HT-29 (cell line): ENCODE measurements around the gene AIP. TPM values are rescaled to one million over a fixed set of nuclear protein-coding genes. Genes with fewer than 3 reads are reported as not detected.
A peak's percentile ranks its signal among the peaks of the same experiment; 100 is the strongest.

Experiments
- DNase-seq: peaks from one replicate; pipeline ENCODE4 v3.0.0-alpha.2; 2015; ENCODE audit warnings: low spot score
- total RNA-seq: library from RNA; depleted of rRNA; stranded (reverse); fragments of >200 nt; shearing (Covaris generic); gene quantifications from 2 replicates; pipeline ENCODE4 v1.2.3, GENCODE V29; 2014; rRNA removed

The AIP gene
- 149 and 151 TPM in 2 replicates for total RNA-seq

DNA sequence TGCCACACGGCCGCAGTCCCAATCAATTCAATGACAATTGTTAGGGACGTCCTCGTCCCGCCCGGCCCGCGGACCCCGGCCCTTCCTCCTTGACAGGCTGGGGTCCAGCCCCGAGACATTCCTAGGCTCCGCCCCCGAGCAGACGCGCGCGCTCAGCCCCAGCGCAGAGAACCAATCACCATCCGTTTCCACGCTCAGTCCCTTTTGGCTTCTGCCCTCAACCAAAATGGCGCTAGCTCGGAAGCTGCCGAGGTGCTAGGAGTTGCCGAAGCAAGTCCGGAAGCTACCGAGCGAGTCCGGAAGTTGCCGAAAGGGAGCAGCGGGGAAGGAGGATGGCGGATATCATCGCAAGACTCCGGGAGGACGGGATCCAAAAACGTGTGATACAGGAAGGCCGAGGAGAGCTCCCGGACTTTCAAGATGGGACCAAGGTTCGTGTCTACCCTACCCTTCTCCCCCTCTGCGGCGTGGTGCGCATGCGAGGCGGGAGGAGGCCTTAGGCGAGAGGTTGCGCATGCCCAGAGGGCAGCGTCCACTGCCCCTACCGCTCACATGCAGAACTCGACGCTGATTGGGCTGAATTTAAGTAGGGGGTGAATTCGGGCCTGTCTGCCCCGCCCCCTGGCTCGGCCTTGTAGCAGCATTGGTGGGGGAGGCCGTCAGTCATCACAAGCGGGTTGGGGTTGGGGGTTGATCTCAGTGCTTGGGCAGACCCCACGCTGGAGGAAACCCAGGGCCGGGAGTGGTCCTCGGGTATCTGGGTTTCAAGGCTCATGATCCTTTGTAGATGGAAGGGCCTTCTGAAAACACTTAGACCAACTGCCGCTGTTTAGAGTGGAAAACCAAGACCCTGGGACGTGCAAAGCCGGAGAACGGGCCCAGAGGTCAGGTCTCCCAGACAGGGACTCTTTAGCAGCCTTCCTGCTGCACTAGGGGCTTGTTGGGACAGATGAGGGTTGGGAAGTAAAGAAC lies at the start of gene AIP:
Gene AIP, plus strand, starts transcription at position 200 of the 972 bp plus-strand sequence. Its CDS starts 133 bp downstream, at position 333.
- peak; percentile 99 for DNase-seq

DNA sequence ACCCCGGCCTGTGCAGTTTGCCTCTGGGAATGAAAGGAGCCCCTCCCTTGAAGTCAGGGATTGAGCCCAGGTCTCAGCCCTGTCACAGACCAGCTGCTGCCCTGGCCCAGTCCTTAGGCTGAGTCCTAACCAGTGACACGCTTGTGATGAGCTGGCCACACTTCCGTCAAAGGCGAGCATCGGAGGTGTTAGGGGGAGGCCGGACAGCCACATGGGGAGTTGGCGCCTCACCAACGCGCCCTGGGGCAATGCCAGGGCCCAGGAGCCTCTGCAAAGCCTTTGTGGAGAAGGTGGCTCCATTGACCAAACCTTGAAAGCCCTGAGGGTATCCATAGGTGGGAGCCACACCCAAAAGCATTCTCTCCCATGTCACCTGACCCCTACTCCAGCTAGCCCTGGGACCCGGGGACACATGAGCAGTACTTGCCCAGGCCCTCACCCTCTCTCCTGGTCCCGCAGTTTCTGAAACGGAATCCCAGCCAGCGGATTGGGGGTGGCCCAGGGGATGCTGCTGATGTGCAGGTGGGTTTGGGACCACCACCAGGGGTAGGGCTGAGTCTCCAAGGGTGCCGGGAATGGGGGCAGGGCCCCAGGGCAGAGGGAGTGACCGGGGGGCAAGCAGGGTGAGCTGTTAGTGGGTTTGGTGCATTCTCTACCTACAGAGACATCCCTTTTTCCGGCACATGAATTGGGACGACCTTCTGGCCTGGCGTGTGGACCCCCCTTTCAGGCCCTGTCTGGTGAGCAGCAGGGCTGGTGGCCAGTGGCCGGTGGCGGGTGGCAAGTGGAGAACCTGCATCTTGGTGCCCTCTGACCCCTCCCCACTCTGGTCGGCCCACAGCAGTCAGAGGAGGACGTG lies 49.1 kb upstream of the AIP start:
- DNase-seq: no peak

DNA sequence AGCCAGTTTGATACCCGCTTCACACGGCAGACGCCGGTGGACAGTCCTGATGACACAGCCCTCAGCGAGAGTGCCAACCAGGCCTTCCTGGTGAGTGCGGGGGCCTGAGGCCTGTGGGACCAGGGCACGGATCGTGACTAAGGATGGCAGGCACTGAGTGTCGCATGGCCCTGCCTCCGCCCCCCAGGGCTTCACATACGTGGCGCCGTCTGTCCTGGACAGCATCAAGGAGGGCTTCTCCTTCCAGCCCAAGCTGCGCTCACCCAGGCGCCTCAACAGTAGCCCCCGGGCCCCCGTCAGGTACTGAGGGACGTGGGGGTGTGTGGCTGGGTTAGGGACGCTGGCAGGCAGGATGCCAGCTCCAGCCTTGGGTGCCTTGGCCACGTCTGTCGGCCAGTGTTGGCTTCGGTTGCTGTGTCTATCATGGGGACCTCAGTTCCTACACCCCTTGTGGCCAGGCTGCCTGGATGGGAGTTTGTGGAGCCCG lies 48.4 kb upstream of the AIP start:
- DNase-seq: no peak

DNA sequence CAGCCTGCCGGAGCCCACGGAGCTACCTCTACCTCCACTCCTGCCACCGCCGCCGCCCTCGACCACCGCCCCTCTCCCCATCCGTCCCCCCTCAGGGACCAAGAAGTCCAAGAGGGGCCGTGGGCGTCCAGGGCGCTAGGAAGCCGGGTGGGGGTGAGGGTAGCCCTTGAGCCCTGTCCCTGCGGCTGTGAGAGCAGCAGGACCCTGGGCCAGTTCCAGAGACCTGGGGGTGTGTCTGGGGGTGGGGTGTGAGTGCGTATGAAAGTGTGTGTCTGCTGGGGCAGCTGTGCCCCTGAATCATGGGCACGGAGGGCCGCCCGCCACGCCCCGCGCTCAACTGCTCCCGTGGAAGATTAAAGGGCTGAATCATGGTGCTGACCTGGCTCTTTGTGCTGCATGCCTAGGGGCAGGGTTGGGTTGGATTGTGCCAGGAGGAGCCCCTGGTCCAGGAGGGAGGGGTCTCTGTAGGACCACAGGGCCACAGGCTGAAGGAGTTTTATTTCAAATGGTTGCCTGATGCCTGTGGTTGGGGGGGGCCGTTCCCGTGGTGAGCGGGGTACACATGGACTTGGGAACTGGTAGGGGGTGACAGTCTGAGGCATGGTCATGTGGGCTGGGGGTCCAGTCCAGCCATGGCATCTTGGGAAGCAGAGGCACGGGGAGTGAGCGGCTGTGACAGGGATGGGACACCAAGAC lies 47.6 kb upstream of the AIP start:
- DNase-seq: no peak

DNA sequence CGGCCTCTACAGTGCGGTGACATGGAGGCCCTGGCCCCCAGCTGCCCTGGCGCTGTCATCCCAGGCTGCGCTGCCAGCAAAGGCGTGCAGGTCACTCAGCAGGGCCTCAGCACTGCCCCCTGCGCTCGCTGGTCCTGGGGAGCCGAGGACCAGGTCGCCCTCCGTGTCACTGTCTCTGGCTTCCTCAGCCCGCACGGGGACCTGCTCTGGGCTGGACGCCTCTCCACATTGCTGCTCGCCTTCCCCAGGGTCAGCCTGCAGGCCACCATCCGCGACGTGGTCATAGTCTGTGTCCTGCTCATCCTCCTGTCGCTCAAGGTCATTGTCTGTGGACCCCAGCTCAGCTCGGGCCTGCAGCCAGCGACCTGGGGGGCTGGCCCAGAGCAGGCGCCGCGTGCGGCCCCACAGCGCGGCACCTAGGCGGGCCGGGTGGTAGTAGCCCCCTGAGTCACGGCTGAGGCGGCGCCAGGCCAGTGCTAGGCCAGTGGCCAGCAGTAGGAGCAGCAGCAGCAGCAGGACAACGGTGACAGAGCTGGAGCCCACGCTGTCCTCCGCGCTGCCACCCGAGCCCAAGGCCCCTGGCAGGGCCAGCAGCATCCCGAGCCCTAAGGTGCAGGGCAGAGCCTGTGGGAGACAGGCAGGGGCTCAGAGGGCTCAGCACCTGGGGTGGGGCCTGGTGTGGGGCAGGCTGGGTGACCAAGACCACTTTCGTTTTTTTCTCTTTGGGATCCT lies 46.9 kb upstream of the AIP start:
- DNase-seq: no peak

DNA sequence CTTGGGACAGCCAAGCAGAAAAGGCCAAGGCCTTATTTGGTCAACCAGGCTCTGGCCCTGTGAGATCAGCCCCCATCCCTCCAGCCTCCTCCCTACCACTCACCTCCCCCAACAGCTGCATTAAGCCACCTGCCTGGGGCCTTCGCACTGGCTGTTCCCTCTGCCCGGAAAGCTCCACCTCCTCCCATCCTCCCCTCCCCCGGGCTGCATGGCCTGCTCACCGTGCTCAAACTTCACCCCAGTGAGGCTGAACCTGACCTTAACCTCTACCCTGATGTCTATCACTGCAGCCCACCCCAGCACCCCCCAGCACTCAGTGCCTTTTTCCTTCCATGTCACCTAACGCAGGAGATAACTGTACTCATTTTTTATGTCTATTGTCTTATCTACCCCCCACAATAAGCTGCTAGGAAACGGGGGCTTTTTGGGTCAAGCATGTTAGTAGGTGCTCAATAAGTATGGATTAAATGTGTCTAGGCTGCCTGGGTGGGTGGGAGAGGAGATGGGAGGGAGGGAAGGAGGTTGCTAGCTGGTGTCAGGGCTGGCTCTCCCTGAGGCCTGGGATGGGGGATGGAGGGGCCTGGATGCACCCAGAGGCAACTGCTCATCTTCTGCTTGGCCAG lies 46.3 kb upstream of the AIP start:
- DNase-seq: no peak

DNA sequence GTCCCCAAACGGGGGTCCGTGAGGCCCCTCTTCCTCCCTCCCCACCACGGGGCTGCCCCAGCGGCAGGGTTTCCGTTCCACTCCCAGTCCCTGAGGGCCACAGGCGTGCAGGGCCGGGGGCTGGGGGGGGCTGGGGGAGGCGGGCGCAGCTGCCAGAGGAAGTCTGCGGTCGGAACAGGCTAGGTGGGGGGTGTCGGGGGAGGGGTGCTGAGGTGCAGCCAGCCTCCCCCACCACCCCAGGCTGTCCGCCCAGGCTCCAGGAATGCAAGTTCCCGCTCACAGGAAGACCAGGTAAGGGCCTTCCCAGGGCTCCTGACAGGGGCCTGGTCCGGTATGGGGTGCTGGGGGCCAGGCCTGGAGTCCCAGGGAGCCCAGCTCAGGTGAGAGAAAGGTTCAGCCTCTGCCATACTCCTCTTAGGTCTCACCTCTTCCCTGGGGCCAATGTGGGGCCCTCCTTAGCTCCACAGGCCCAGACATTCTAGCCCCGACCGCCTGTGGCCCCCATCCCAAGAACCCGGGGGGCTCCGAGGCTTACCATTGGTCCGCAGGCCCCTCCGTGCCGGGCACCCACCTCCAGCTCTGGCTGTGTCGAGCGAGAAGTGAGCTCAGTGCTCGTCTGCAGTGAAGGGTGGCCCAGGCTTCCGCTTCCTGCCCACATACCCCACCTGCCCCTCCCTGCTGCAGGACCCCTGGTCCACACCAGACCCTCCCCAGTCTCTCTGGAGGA lies 45.6 kb upstream of the AIP start, which contains the start of gene PTPRCAP:
Gene PTPRCAP, minus strand, starts transcription at position 601 of the 727 bp plus-strand sequence. Its CDS starts 63 bp downstream, at position 538.
- DNase-seq: no peak

DNA sequence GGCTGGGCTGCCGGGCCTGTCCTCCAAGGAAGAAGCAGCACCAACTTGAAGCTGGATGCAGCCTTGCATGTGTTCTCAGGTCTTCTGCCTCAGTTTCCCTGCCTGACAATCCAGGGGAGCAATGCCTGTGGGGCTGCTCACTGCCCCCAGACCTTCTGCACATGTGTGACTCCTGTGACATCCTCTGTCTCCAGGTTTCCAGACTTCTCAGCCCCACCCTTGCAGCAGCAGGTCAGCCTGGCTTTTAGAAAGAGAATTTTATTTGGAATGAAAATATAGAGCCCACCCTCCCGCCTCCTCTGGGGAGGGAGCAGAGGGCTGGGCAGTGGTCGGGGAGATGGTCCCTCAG lies 45.0 kb upstream of the AIP start:
- DNase-seq: no peak

DNA sequence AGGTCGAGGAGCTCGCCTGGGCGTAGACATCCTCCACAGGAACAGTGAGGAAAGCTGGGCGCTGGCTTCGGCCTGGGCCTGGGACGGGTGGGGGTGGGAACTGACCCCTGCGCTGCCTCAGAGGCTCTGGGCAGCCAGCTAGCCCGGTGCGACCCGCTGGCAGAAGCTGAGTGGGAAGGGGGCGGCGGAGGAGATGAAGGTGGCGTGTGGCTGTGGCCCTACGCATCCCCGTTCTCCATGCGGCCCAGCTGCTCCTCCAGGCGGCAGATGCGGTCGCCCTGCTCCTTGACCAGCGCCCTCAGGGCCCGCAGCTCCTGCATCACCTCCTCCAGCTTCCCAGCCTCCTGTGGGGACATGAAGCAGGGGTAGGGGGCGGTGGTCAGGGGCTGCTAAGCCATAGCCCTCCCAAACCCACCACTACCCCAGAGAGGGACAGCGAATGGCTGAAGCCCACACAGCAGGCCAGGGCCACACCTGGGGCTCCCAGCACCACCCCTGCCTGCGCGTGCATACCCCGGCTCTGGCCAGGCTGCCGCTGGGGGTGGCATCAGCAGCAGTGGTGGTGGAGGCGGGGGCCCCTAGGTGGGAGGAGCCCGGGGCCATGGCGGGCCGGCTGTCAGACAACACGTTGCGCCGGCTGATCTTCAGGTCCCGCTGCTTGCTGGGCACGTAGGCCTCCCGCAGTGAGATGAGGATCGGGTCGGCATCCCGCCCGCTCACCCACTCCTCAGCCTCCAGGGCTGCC lies 44.5 kb upstream of the AIP start:
- DNase-seq: no peak

DNA sequence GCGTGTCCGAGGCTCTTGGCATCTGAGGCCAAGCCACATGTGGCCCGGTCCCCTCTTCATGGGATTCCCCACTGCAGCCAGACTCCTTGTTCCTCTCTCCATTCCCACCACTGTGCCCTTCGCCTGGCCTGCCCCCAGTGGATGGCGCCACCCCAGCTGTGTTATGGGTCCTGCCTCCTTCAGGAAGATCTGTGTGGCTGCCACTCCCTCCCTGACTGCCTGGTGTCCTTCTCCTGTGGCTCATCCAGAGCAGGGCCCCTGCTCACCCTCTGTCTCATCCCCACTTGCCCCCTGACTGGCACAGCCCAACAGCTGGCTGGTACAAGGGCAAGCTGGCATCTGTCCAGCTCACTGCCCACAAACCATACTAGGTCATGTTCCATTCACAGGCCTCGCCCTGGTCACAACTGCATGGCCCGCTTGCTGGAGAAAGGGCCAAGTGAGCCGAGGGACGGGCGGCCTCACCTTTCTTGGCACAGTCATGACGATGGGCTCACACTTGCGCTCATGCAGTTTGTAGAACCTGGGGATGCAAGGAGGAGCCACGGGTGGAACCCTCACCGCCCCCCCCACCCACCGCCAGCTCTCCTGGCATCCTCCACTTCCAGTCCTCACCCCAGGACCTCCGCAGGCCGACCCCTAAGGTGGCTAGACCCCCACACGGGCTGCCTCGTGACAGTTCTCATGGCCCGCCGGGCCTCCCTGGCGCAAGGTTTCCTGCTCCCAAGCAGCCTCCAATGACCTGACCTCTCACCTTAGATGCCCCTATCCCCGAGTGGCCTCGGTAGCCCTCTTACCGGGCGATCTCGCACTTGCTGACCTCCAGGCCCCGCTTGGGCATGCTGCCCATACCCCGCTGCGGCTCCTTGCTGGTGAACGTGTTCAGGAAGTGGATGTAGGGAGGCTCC lies 43.3 kb upstream of the AIP start:
- peak; percentile 56 for DNase-seq

DNA sequence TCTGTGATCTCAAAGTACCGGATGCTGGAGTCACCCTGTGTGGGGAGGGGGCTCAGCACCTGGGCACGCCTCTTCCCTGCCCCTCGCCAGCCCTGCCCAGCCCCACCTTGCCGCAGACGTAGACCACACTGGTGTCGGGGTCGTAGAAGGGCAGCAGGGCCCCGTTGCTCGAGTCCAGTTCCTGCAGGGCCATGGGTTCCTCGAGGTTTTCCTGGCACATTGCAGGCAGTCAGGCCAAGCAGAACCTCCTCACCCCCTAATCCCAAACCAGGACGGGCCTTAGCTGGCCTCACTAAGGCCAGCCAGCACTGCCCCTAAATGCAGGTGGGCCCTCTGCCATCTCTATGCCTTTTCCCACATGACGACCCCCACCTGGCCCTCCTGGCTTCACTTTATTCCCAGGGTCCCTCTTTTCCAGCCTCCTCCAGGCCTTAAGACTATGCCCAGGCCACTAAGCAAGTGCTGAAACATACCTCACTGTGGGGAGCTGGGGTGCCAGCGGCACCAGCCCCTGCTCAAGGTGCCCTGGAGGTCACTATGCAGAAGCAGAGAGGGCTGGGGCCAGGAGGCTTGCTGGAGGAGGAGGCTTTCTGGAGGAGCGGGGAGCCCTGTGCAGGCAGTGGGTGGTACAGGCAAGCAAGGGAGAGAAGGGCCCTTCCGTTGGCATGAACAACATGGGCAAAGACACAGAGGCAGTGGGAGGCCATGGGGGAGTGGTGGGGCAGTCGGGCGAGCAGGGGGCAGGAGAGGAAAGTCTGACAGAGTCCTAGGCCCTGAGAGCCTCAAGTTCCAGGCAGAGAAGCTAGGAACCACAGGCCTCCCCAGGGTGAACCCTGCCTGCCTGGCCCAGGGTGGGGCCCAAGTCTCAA lies 42.4 kb upstream of the AIP start:
- no peak for DNase-seq

DNA sequence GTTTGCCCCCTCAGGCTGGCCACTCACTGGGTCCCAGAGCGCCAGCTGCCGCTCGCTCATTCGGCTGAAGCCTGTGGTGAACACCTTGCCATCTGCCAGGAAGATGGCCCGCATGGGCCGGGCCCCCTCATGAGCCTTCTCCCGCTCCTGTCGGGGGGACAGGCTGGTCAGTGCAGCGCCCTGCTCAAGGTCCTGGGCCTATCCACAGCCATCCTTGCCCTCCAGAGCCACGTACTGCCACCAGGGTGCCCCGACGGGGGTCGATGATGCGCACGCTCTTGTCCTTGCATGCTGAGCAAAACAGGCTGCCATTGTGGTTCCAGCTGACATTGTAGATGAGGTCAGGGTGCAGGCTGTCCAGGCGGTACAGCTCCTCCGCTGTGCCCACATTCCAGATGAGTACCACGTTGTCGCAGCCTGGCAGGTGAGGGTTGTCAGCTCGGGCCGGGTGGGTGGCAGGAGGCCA lies 41.7 kb upstream of the AIP start:
- DNase-seq: no peak

DNA sequence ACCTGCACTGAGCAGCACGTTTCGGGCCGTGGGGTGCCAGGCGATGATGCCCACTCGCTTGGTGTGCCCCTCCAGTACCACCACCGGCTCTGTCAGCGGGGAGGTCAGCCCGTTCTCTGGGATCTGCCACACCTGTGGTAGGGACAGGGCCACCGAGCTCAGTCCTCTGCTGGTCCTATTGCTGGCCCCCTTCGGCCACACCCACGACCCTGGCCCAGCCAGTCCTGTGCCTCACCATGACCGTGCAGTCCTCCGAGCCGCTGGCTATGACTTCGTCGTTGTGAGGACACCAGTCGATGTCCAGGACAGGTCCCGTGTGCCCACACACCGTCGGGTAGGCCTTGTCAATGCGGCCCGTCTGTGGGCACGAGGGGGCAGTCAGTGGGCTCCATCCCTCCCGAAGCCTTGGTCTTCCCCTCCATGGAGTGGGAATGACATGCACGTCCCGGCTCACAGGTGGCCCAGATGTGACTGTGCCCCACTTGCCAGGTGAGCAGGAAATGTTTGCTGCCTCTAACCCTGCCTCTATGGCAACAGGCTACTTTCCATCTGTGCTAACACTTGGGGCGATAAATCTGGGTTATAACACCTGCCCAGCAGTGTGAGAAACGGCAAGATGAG lies 41.0 kb upstream of the AIP start:
- no peak for DNase-seq

DNA sequence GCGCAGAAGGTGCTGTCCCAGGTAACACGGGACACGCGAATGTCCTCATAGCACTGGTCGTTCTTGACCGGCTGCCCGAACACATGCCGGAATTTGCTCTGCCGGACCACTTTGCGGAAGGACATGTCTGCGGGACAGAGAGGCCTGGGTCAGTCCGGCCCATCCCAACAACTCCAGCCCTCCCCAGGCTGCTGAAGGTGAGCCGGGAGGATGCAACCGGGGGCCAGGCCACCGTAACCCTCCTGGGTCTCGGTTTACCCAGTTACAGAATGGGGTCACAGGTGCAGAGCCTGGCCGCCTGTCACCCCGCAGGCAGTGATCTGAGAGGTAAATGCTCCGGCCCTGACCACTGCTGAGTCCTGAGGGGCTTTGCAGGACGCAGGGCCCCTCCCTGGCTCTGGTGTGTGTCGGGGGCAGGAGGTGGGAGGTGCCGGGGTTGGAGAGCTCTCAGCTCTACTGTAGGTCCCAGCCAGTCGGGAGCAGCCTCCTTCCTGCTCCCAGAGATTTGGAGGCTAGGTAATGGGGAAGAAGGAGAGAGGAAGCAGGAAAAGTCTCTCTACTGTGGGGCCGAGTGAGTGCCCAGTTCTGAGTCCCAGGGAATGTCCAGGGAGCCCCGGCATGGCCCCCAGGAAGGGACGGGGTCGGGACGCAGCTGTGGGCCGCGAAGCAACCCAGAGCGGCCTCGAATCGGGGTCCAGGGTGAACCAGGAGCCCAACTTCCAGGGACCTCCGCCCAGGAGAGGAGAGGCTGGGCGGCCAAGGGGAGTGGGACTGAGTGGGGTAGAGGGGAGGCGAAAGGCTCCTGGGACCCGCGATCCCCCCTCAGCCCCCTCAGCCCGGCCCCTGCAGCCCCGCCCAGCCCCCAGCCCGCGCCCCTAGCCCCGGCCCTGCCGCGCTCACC lies 40.1 kb upstream of the AIP start:
- DNase-seq: no peak

DNA sequence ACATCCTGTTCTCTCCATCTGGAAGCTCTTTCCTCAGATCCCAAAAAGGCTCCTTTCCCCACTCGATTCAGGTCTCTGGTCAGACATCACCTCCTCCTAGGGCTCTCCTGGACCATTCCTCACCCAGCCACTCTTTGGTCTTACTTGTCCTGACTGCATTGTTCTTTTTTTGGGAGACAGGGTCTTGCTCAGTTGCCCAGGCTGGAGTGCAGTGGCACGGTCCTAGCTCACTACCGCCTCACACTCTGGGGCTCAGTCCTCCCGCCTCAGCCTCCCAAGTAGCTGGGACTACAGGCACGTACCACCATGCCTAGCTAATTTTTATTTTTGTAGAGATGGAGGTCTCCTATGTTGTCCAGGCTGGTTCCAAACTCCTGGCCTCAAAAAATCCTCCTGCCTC lies 37.3 kb upstream of the AIP start:
- DNase-seq: no peak
